AG08395 (cell line): ENCODE data around the gene MYADML2.
"Not testable (repeated sequence)": the region's sequence is repeated elsewhere in the genome, so short reads cannot be mapped to it uniquely, and the experiment has no call there.

Experiments used
- DNase-seq: peaks from one replicate; pipeline ENCODE4 v3.0.0; 2012; ENCODE audit warnings: mixed read lengths, low spot score

Gene MYADML2

GRCh38 chr17:81924557-81925532, 22.2 kb downstream of the MYADML2 start:
- no peak for DNase-seq

GRCh38 chr17:81923302-81924260, 23.5 kb downstream of the MYADML2 start:
- DNase-seq, result peak; percentile 80

- no peak for DNase-seq
Measured at GRCh38 chr17:81922566-81923301, 24.3 kb downstream of the MYADML2 start.

GRCh38 chr17:81921996-81922565, 25.0 kb downstream of the MYADML2 start:
- DNase-seq, result no peak

GRCh38 chr17:81921537-81921862, 25.5 kb downstream of the MYADML2 start:
- no peak for DNase-seq

GRCh38 chr17:81920612-81921536, 26.2 kb downstream of the MYADML2 start:
- DNase-seq, result no peak

- DNase-seq, result no peak
Measured at GRCh38 chr17:81918832-81919545, 28.0 kb downstream of the MYADML2 start.

- DNase-seq, result not testable (repeated sequence)
Measured at GRCh38 chr17:81918333-81918669, 28.7 kb downstream of the MYADML2 start.

- DNase-seq, result peak; percentile 97
Measured at GRCh38 chr17:81917565-81918332, 29.3 kb downstream of the MYADML2 start, which contains the start of gene SIRT7. Gene SIRT7 (minus strand): TSS chr17:81918176. CDS start chr17:81918131, 45 bp downstream.

- peak; percentile 70 for DNase-seq
Measured at GRCh38 chr17:81916234-81917001, 30.6 kb downstream of the MYADML2 start.

GRCh38 chr17:81915331-81915730, 31.7 kb downstream of the MYADML2 start:
- no peak for DNase-seq

- no peak for DNase-seq
Measured at GRCh38 chr17:81914103-81914850, 32.8 kb downstream of the MYADML2 start.

GRCh38 chr17:81913394-81914102, 33.5 kb downstream of the MYADML2 start:
- no peak for DNase-seq

- no peak for DNase-seq
Measured at GRCh38 chr17:81912441-81913309, 34.4 kb downstream of the MYADML2 start.

GRCh38 chr17:81911969-81912368, 35.1 kb downstream of the MYADML2 start:
- no peak for DNase-seq
